CD4-positive, CD25-positive, alpha-beta regulatory T cell (primary cell): ENCODE data around the gene MRO. TPM values are rescaled to one million over a fixed set of nuclear protein-coding genes. Genes with fewer than 3 reads are reported as not detected.

Experiments
- ATAC-seq, 2 donors: fragments of 150-1000 bp; cut with Tn5 transposase; one replicate each; pipeline ENCODE4 v1.10.0; 2021; ENCODE audit warnings: low read depth in 2 of 2, moderate number of reproducible peaks in 2 of 2, moderate library complexity in 1 of 2
- DNase-seq, 3 donors: peaks; one replicate each; pipeline versions ENCODE4 v3.0.0 to v3.0.0-alpha.2; 2012 to 2022; ENCODE audit warnings: mixed read lengths in 1 of 3
- H3K27ac ChIP-seq: one replicate; pipeline ENCODE4 v1.7.0; 2013; ENCODE audit warnings: mild to moderate bottlenecking, low read length; ENCODE audit not compliant: insufficient read depth, poor library complexity, severe bottlenecking
- H3K27me3 ChIP-seq: one replicate; pipeline ENCODE4 v1.7.0; 2013; ENCODE audit warnings: low read length; ENCODE audit not compliant: control insufficient read depth, insufficient read depth
- H3K36me3 ChIP-seq: one replicate; pipeline ENCODE4 v1.7.0; 2013; ENCODE audit warnings: mild to moderate bottlenecking, low read length, moderate library complexity; ENCODE audit not compliant: control insufficient read depth, insufficient read depth
- H3K4me1 ChIP-seq: 2 replicates; pipeline ENCODE4 v1.7.0; 2013; ENCODE audit warnings: mild to moderate bottlenecking, low read length; ENCODE audit not compliant: insufficient read depth, control insufficient read depth, poor library complexity, severe bottlenecking
- H3K4me3 ChIP-seq: one replicate; pipeline ENCODE4 v1.7.0; 2013; ENCODE audit warnings: low read depth, mild to moderate bottlenecking, low read length, moderate library complexity
- H3K9me3 ChIP-seq, 2 experiments: 1 replicate in 1 of 2; 2 replicates in 1 of 2; pipeline ENCODE4 v1.7.0; 2013; ENCODE audit warnings: low read length in 2 of 2, mild to moderate bottlenecking in 1 of 2, moderate library complexity in 1 of 2; ENCODE audit not compliant: control insufficient read depth in 2 of 2
- H3K27ac Mint-ChIP-seq, 3 donors: one replicate each; pipeline ENCODE4 v1.8.0; 2020 to 2022; ENCODE audit warnings: mild to moderate bottlenecking in 3 of 3, mixed read lengths in 3 of 3, moderate library complexity in 2 of 3
- H3K27me3 Mint-ChIP-seq: one replicate; pipeline ENCODE4 v1.8.0; 2022; ENCODE audit warnings: mild to moderate bottlenecking, mixed read lengths
- H3K36me3 Mint-ChIP-seq: one replicate; pipeline ENCODE4 v1.8.0; 2020; ENCODE audit warnings: mixed read lengths
- H3K4me1 Mint-ChIP-seq, 4 donors: one replicate each; pipeline ENCODE4 v1.8.0; 2020 to 2022; ENCODE audit warnings: mixed read lengths in 4 of 4, mild to moderate bottlenecking in 1 of 4
- H3K4me3 Mint-ChIP-seq, 4 donors: one replicate each; pipeline ENCODE4 v1.8.0; 2020 to 2022; ENCODE audit warnings: mild to moderate bottlenecking in 4 of 4, mixed read lengths in 4 of 4, moderate library complexity in 3 of 4
- H3K9me3 Mint-ChIP-seq, 7 donors: one replicate each; pipeline ENCODE4 v1.8.0; 2020 to 2022; ENCODE audit warnings: mixed read lengths in 7 of 7, mild to moderate bottlenecking in 3 of 7, moderate library complexity in 2 of 7
- polyA plus RNA-seq, 4 donors: library from polyadenylated mRNA; unstranded; fragments of 300-500 nt; fragmentation: Illumina TruSeq; gene quantifications; one replicate each; pipeline ENCODE4 v1.2.3, GENCODE V29; 2021
- total RNA-seq: library from RNA; stranded (reverse); gene quantifications from one replicate; pipeline ENCODE4 v1.2.3, GENCODE V29; 2022

The MRO gene
- total and polyA plus RNA-seq, 5 donors from 2014 or later = not detected

- Histone ChIP-seq H3K27me3 (no peaks in the 10 kb centered on the region), H3K4me3 (no peak overlapping the region), H3K27ac (no peak overlapping the region), H3K4me1 (no peaks in the 10 kb centered on the region), H3K9me3 (no peaks in the 10 kb centered on the region), H3K36me3 (no peaks in the 10 kb centered on the region)
- no peaks in the 10 kb centered on the region for H3K36me3 Mint-ChIP-seq
- peaks cover 14% of the 10 kb centered on the region for H3K27me3 Mint-ChIP-seq
- DNase-seq (no peak), ATAC-seq (no peak)
- H3K27ac Mint-ChIP-seq = no peak overlapping the region
- no peak overlapping the region for H3K4me3 Mint-ChIP-seq
- peaks cover 0 to 4% (median 1%) of the 10 kb centered on the region in 7 donors for H3K9me3 Mint-ChIP-seq
- peaks cover 0 to 3% (median 0%) of the 10 kb centered on the region in 4 donors for H3K4me1 Mint-ChIP-seq
Measured at GRCh38 chr18:50848061-50848551, 28.3 kb upstream of the MRO start.

- H3K27me3 ChIP-seq = no peaks in the 10 kb centered on the region
- H3K9me3 ChIP-seq = no peaks in the 10 kb centered on the region
- no peak overlapping the region for H3K4me3 ChIP-seq
- Mint-ChIP-seq H3K27me3 (peaks cover 15% of the 10 kb centered on the region), H3K36me3 (no peaks in the 10 kb centered on the region), H3K4me3 (no peak overlapping the region), H3K9me3 (peaks cover 0 to 4% (median 0%) of the 10 kb centered on the region in 7 donors), H3K27ac (no peak overlapping the region), H3K4me1 (peaks cover 0 to 3% (median 0%) of the 10 kb centered on the region in 4 donors)
- H3K36me3 ChIP-seq = no peaks in the 10 kb centered on the region
- H3K4me1 ChIP-seq = no peaks in the 10 kb centered on the region
- no peak overlapping the region for H3K27ac ChIP-seq
- DNase-seq (peak in 1 of 3 donors; percentile 3), ATAC-seq (no peak)
Measured at GRCh38 chr18:50847192-50847591, 27.4 kb upstream of the MRO start.

- Histone ChIP-seq H3K4me3 (no peak overlapping the region), H3K9me3 (no peaks in the 10 kb centered on the region), H3K27me3 (peaks cover 1% of the 10 kb centered on the region), H3K36me3 (no peaks in the 10 kb centered on the region), H3K27ac (no peak overlapping the region), H3K4me1 (no peaks in the 10 kb centered on the region)
- no peak overlapping the region for H3K4me3 Mint-ChIP-seq
- H3K4me1 Mint-ChIP-seq = peaks cover 0 to 3% (median 0%) of the 10 kb centered on the region in 4 donors
- H3K9me3 Mint-ChIP-seq = peaks cover 0 to 1% (median 0%) of the 10 kb centered on the region in 7 donors
- peaks cover 11% of the 10 kb centered on the region for H3K27me3 Mint-ChIP-seq
- DNase-seq (no peak), ATAC-seq (no peak)
- H3K36me3 Mint-ChIP-seq = no peaks in the 10 kb centered on the region
- H3K27ac Mint-ChIP-seq = no peak overlapping the region
Measured at GRCh38 chr18:50844960-50845359, 25.1 kb upstream of the MRO start.

- Histone ChIP-seq H3K27me3 (peaks cover 3% of the 10 kb centered on the region), H3K4me1 (no peaks in the 10 kb centered on the region), H3K27ac (no peak overlapping the region), H3K36me3 (no peaks in the 10 kb centered on the region), H3K9me3 (no peaks in the 10 kb centered on the region), H3K4me3 (no peak overlapping the region)
- Mint-ChIP-seq H3K27me3 (peaks cover 12% of the 10 kb centered on the region), H3K4me3 (no peak overlapping the region), H3K4me1 (peaks cover 0 to 3% (median 0%) of the 10 kb centered on the region in 4 donors), H3K36me3 (no peaks in the 10 kb centered on the region), H3K27ac (no peak overlapping the region), H3K9me3 (peaks cover 0 to 1% (median 0%) of the 10 kb centered on the region in 7 donors)
- no peak for ATAC-seq
- DNase-seq = no peak
Measured at GRCh38 chr18:50844554-50844953, 24.7 kb upstream of the MRO start.

DNA sequence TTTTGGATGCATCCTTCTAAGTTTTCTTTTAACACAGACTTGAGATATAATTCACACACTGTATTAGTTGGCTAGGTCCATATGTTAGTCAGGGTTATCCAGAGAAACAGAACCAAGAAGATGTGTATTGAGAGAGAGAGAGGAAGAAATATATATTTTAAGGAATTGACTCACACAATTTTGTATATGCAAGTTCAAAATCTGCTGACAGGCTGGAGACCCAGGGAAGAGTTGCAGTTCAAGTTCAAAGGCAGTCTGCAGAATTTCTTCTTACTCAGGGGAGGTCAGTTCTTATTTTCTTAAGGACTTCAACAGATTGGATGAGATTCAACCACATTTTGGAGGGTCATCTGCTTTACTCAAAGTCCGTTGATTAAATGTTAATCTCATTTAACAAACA is 23.0 kb upstream of the MRO start:
- no peaks in the 10 kb centered on the region for H3K36me3 ChIP-seq
- no peak overlapping the region for H3K27ac ChIP-seq
- Mint-ChIP-seq H3K4me1 (peaks cover 0 to 3% (median 0%) of the 10 kb centered on the region in 4 donors), H3K4me3 (no peak overlapping the region), H3K27me3 (peaks cover 16% of the 10 kb centered on the region), H3K27ac (no peak overlapping the region), H3K36me3 (no peaks in the 10 kb centered on the region), H3K9me3 (peaks cover 0 to 1% (median 0%) of the 10 kb centered on the region in 7 donors)
- H3K4me3 ChIP-seq = no peak overlapping the region
- H3K4me1 ChIP-seq = no peaks in the 10 kb centered on the region
- ATAC-seq (no peak), DNase-seq (no peak)
- H3K27me3 ChIP-seq = peaks cover 3% of the 10 kb centered on the region
- no peaks in the 10 kb centered on the region for H3K9me3 ChIP-seq

DNA sequence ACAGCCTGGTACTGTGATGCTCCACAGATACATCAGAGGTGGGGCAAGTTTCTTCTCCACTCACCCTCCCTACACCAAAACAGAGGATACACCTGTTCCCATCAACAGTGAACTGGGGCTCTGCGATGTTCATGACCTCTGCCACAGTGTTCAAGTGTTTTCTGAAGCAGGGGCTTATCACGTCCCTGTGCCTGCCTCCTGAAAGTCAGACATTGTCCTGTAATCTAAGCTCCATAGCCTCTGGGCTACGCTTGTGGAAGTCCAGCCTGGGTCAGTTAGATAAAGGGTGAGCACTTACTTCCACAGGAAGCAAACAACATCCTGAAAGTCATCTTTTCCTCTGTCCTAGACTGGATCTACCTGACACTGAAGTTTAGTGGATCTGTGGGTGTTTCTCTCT is 20.2 kb upstream of the MRO start:
- H3K4me1 Mint-ChIP-seq = no peaks in the 10 kb centered on the region

GRCh38 chr18:50839341-50839740 is 19.5 kb upstream of the MRO start:
- Mint-ChIP-seq H3K27me3 (peaks cover 10% of the 10 kb centered on the region), H3K4me1 (no peaks in the 10 kb centered on the region), H3K27ac (no peak overlapping the region), H3K4me3 (no peak overlapping the region), H3K36me3 (no peaks in the 10 kb centered on the region), H3K9me3 (no peaks in the 10 kb centered on the region)
- H3K9me3 ChIP-seq = no peaks in the 10 kb centered on the region
- H3K4me3 ChIP-seq = no peak overlapping the region
- no peaks in the 10 kb centered on the region for H3K4me1 ChIP-seq
- H3K36me3 ChIP-seq = no peaks in the 10 kb centered on the region
- H3K27ac ChIP-seq = no peak overlapping the region
- peaks cover 3% of the 10 kb centered on the region for H3K27me3 ChIP-seq
- no peak for ATAC-seq
- DNase-seq = no peak

More for the DNA sequence above, 20.2 kb upstream of the MRO start:
- H3K36me3 Mint-ChIP-seq = no peaks in the 10 kb centered on the region
- no peaks in the 10 kb centered on the region for H3K9me3 Mint-ChIP-seq
- H3K27ac Mint-ChIP-seq = no peak overlapping the region
- H3K4me1 ChIP-seq = no peaks in the 10 kb centered on the region
- no peak overlapping the region for H3K27ac ChIP-seq
- no peak for ATAC-seq
- H3K27me3 ChIP-seq = peaks cover 3% of the 10 kb centered on the region
- no peak for DNase-seq
- H3K4me3 ChIP-seq = no peak overlapping the region
- no peak overlapping the region for H3K4me3 Mint-ChIP-seq
- no peaks in the 10 kb centered on the region for H3K9me3 ChIP-seq
- peaks cover 10% of the 10 kb centered on the region for H3K27me3 Mint-ChIP-seq
- no peaks in the 10 kb centered on the region for H3K36me3 ChIP-seq

- no peaks in the 10 kb centered on the region for H3K36me3 ChIP-seq
- no peaks in the 10 kb centered on the region for H3K4me1 ChIP-seq
- H3K4me3 ChIP-seq = no peak overlapping the region
- Mint-ChIP-seq H3K4me1 (no peaks in the 10 kb centered on the region), H3K9me3 (no peaks in the 10 kb centered on the region), H3K4me3 (no peak overlapping the region), H3K27ac (peak overlapping the region in 1 of 3 donors; percentile 2), H3K36me3 (no peaks in the 10 kb centered on the region), H3K27me3 (peaks cover 6% of the 10 kb centered on the region)
- no peak overlapping the region for H3K27ac ChIP-seq
- no peak for ATAC-seq
- H3K27me3 ChIP-seq = peaks cover 3% of the 10 kb centered on the region
- DNase-seq = no peak
- H3K9me3 ChIP-seq = no peaks in the 10 kb centered on the region
Measured at GRCh38 chr18:50836521-50836957, 16.7 kb upstream of the MRO start.
